GM19043 (cell line): ENCODE results near the gene ATP2B1.
"Not testable (repeated sequence)": the region's sequence is repeated elsewhere in the genome, so short reads cannot be mapped to it uniquely, and the experiment has no call there.

Source experiments
- ATAC-seq: cut with Tn5 transposase; IDR thresholded peaks from one replicate; pipeline ENCODE4 v1.9.1; 2021; ENCODE audit warnings: low read depth; ENCODE audit not compliant: unreplicated experiment

ATP2B1 gene

DNA sequence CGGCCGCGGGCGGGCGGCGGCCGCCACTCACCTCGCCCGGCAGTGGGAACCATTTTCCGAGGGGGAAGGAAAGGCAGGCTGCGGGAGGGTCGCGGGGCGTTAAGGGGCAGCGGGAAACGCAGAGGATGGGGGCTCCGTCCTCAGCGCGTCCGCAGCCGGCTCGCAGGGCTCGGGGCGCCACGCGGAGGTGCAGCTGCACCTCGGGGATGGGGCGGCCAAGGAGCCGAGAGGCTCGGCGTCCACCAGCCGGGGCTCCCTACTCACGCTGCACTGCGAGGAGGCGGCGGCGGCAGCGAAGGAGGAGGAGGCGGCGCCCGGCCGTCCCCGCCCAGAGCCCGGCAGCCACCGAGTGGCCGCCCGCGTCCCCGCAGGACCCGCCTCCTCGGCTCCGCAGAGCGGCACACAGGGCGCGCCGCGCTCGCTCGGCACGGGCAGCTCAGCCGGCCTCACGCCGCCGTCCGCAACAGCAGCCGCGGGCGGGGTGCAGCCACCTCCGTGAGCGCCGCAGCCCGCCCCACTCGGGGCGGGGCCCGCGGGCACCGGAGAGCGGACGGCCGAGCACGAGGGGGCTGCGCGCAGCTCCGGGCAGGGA lies at the start of gene ATP2B1:
Gene ATP2B1, minus strand, starts transcription at position 274 of the 592 bp plus-strand sequence. CDS start 52,952 bp downstream, outside the sequence.
- ATAC-seq: peak; percentile 52

DNA sequence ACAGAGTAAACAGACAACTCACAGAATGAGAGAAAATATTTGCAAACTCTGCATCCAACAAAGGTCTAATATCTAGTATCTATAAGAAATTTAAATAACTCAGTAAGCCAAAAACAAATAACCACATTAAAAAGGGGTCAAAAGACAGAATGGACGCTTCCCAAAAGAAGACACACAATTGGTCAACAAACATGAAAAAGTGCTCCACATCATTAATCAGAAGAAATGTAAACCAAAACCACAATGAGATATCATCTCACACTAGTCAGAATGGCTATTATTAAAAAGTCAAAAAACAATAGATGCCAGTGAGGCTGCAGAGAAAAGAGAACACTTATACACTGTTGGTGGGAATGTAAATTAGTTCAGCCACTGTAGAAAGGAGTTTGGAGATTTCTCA lies 49.3 kb upstream of the ATP2B1 start:
- ATAC-seq: not testable (repeated sequence)

GRCh38 chr12:89756585-89757398 lies 48.2 kb upstream of the ATP2B1 start:
- ATAC-seq: peak; percentile 86

DNA sequence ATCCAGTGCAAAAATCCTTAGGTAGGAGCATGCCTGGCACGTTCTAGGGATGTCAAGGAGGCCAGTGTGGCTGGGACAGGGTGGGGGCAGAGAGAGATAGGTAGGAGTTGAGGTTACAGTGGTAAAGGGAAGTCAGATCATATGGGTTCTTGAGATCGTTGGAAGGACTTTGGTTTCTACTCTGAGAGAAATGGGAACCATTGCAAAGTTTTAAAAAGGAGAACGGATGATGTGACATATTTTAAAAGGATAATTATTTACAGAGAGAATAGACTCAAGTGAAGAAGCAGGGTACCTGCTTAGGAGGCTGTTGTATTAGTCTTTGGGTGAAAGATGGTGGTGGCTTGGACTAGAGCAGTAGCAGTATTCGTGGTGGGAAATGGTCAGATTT lies 47.6 kb upstream of the ATP2B1 start:
- ATAC-seq: peak; percentile 2

GRCh38 chr12:89753997-89754396 lies 45.4 kb upstream of the ATP2B1 start:
- ATAC-seq: no peak

- peak; percentile 45 for ATAC-seq
Measured at GRCh38 chr12:89752341-89752740, 43.7 kb upstream of the ATP2B1 start.

DNA sequence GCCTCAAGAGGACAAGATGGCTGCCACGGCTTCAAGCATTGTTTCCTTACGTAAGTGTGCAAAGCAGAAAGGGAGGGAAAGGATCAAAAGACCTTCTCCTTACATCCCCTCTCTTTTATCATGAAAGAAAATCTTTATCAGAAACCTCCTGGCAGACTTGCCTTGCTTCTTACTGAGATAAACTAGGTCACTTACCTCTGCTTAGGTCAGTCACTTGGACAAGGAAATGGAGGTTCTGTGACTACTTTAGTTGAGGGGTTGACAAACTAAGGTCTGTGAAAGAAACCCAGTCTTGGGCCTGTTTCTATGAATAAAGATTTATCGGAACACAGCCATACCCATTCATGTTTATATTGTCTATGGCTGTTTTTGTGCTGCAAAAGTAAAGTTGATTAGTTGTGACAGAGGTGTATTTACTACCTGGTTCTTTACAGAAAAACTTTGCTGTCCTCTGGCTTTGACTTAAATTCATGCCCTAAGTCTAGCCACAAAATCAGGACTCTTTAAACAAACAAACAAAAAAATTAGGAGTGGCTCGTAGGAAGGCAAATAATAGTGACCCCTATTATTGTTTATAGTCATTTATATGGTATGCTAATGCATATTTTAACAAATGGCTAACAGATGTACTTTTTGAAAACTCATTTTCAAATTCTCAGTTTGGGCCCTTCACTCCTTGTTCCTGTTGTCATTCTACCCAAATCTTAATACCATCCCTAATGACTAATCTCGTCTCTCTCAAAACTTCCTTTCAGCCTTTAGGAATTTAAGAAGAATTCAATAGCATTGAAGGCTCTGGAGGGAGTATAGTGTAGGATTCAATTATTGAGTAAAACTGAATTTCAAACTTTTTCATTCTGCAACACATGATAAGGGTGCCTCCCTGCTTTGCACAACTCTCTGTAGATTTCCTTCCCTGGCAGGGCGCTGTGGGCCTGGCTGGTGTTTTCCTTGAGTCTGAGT lies 42.0 kb upstream of the ATP2B1 start:
- no peak for ATAC-seq

DNA sequence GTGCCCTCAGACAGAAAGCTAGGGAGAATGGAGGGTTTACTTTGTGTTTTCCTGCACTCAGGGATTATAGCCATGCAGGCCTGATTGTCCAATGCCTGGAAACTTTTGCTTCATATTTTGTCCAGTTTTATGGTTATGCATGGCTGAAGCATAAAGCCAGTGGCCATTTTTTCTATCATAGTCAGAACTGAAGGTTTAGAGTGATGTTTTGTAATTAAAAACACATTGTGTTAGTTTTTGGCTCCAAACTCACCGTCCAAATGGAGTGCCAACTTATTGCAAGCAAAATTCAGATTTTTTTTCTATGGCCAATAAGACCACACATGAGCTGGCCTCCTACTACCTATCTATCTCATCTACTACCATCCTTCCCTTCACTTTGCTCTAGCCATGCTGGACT lies 40.2 kb upstream of the ATP2B1 start:
- no peak for ATAC-seq

DNA sequence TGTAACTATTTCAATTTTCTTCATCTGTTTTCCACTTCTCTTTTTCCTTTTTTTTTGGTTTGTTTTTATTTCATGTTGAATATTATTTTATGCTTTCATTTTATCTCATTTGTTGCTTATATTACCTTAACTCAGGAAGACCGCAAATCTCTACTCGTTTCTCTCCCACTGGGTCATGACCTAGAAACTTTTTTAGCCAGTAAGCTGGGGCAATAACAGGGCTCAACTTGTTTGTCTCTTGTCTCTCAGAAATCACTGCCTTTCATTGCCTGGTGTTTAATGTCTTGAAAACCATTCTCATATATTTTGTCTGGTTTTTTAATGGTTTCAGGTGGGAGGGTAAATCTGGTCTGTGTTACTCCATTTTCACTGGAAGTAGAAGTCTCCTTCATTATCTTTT lies 36.6 kb upstream of the ATP2B1 start:
- ATAC-seq: no peak

DNA sequence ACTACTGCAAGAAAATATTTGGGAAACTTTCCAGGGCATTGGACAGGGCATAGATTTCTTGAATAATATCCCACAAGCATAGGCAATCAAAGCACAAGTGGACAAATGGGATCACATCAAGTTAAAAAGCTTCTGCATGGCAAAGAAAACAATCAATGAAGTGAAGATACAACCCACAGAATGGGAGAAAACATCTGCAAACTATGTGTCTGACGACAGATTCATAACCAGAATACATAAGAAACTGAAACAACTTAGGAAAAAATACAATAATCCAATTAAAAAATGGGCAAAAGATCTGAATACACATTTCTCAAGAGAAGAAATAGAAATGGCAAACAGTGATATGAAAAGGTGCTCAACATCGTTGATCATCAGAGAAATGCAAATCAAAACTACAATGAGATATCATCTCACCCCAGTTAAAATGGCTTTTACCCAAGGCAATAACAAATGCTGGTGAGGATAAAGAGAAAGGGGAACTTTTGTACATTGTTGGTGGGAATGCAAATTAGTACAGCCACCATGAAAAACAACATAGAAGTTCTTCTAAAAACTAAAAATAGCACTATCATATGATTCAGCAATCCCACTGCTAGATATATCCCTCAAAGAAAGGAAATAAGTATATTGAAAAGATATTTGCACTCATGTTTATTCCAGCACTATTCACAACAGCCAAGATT lies 33.8 kb upstream of the ATP2B1 start:
- ATAC-seq: no peak

- ATAC-seq: no peak
Measured at GRCh38 chr12:89740943-89741342, 32.3 kb upstream of the ATP2B1 start.

DNA sequence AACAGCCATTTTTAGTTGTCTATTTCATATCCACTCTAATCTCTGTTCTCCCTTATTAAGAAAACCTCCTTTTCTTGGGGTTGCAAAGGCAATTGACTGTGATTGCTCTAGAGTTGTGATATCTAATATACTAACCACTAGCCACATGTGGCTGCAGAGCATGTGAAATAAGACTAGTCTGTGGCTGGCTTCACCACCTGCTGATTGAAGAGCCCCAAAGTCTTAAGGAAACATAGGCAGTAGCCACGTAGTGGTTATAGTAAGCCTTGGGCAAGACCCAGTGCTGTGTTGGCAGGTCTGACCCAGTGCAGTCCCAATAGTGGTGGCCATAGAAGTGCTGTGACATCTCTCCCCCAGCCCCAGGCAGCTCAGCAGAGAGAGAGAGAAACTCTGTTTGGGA lies 28.4 kb upstream of the ATP2B1 start:
- no peak for ATAC-seq

DNA sequence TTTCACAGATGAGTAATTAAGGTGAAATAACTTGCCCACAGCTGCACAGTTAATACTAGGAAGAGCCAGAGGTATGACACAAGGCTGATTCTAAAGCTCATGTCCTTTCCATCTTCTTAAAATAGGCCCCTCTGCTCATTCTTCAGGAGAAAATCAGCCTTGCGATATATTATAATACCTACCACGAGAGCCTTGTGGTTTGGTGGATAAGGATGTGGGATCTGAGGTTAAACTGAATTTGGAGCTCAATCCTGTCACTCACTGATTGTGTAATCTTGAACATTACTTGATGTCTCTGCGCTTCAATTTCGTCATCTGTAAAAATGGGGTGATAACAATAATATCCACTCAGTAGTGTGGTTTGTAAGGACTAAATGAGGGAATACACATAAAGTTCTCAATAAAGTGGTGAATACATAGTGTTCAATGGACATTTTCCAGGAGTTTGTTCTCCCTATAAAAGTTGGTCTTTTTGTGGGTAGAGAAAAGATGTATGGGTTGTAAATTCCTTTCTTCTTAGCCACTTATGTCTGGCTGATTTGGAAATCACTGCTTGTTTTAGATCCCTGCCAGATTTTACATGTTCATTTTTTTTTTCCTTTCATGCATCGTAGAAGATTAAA lies 25.1 kb upstream of the ATP2B1 start:
- no peak for ATAC-seq

DNA sequence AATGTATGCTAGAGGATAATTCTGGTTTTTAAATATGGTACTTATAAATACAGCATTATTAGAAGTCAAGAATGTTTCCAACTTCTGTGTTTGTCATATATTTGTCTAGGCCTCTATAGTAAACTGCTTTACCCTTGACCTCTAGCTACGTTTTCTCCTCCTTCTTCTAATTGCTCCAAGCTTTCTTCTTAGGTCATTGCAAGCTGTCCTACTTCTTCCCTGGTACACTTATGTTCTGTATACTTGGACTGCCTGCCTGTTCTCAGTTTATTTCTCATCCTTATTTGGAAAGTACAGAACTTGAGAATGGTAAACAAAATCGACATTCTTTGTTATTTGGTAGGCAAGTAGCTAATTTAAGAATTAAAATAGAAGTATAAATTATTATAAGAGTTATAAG lies 23.9 kb upstream of the ATP2B1 start:
- no peak for ATAC-seq

- no peak for ATAC-seq
Measured at GRCh38 chr12:89731614-89732013, 23.0 kb upstream of the ATP2B1 start.

DNA sequence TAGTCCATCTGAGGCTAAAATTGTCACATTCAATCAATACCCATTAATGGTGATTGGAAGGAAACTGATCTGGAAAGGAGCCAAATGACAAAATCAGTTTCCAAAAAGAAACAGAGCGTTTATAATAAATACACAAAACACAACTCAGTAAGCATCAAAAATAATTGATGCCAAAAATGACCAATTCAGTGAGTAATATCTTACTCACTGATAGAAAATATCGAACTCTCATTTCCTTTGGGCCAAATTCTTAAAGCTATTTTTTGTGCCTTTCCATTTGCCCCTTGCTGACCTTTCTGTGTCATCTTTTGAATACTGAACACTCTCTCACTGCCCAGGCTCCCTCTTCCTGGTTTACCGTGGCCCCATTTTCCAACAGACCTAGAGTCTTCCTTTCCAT lies 22.5 kb upstream of the ATP2B1 start:
- ATAC-seq: no peak

DNA sequence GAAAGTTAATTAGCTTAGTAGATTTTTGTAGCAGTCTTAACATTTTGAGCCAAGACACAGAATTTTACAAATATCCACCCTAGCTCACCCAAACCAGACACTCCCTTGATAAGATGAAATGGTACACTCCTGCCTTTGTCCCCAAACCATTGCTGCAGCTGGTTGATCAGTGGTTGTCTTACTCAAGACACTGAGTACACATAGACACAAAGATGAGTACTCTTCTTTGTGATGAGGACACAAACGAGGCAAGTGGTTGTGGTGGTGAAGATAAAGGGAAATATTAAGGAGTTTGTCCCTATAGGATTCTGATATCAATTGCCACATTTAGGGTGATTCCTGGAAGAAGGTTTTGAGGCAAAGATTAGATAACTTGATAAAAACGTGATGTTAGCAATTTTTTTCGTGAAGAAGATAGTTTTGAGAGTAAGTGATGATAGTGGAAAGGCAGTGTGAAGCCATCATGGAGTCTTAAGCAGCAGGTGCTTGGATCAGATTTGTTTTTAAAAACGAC lies 21.4 kb upstream of the ATP2B1 start:
- no peak for ATAC-seq

DNA sequence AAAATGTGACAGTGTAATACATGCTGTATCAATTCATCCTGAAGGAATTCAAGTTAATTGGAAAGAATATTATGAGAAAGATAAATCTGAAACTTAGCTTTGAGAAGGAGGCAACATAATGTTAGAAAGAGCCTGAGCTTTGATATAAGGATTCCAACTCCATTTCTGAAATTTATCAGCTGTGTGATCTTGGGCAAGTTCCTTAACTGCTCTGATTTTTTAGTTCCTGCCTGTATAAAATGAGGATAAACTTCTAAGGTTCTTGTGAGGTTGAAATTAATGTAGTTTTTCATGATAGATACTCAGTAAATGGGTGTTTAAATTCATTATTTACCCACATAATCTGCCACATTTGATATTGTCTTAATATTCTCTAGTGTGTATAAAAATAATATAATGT lies 14.6 kb upstream of the ATP2B1 start:
- ATAC-seq: no peak

DNA sequence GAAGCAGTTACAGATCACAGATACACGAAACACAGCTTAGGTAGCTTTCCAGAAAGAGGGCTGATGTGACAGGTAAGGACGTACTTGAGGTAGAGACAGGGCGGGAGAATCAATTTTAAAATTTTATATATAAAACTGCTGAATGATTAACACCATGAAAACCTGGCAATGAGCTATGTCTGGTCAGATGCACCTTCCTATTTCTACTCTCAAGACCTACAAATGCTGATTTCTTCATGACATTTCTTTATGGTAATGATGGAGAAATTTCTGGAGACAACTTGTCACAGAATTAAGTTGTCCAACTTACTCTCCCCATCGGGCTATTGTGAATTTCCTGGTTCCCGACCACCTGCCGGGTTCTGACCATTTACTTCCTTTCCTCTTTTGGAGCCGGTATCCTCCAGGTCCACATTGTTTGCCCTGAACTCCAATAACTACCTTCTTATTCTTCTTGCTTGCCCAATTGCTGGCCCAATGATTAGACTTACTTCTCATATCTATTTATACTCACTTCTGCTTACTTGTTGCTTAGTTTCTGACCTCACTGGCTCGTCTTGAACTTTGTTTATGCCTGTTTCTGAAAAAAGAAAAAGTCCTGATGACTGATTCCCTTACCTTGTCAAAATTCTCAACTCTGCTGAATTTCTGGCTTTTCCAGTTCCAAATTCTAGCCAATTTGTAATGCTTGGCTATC lies 12.8 kb upstream of the ATP2B1 start:
- ATAC-seq: peak; percentile 97
